Skeletal muscle tissue (tissue), 4 donors: ENCODE measurements around the gene WIZ. TPM values are rescaled to one million over a fixed set of nuclear protein-coding genes. Genes with fewer than 3 reads are reported as not detected.
A peak's percentile ranks its signal among the peaks of the same experiment; 100 is the strongest.
"Not testable (repeated sequence)": the region's sequence is repeated elsewhere in the genome, so short reads cannot be mapped to it uniquely, and the experiment has no call there.

Experiments used
- H3K27ac ChIP-seq: one replicate; pipeline ENCODE4 v1.7.0; 2013; ENCODE audit warnings: mild to moderate bottlenecking, low read depth, low read length, inconsistent platforms
- H3K27me3 ChIP-seq, 3 donors: one replicate each; pipeline ENCODE4 v1.7.0; 2013; ENCODE audit warnings: low read length in 3 of 3; ENCODE audit not compliant: control insufficient read depth in 3 of 3, insufficient read depth in 3 of 3
- H3K36me3 ChIP-seq, 3 donors: one replicate each; pipeline ENCODE4 v1.7.0; 2013; ENCODE audit warnings: low read length in 3 of 3; ENCODE audit not compliant: control insufficient read depth in 3 of 3, insufficient read depth in 3 of 3
- H3K4me1 ChIP-seq, 3 donors: one replicate each; pipeline ENCODE4 v1.7.0; 2013; ENCODE audit warnings: low read length in 3 of 3, mild to moderate bottlenecking in 3 of 3; ENCODE audit not compliant: control insufficient read depth in 3 of 3, insufficient read depth in 3 of 3
- H3K4me3 ChIP-seq, 3 donors: one replicate each; pipeline ENCODE4 v1.7.0; 2013; ENCODE audit warnings: low read length in 3 of 3
- H3K9ac ChIP-seq, 3 donors: one replicate each; pipeline ENCODE4 v1.7.0; 2013; ENCODE audit warnings: low read length in 3 of 3, mild to moderate bottlenecking in 3 of 3, moderate library complexity in 2 of 3, low read depth in 1 of 3
- H3K9me3 ChIP-seq, 3 donors: one replicate each; pipeline ENCODE4 v1.7.0; 2013; ENCODE audit warnings: low read length in 3 of 3; ENCODE audit not compliant: control insufficient read depth in 3 of 3
- total RNA-seq: library from RNA; depleted of rRNA; stranded (reverse); fragments of >200 nt; gene quantifications from one replicate; pipeline ENCODE4 v1.2.3, GENCODE V29; 2014
- donor health status: Osteomylitis.

WIZ gene
- total RNA-seq = 3.7 TPM

GRCh38 chr19:15449620-15450527 is at the start of gene WIZ:
Gene WIZ (minus strand): TSS chr19:15449956. CDS start chr19:15448307, 1,649 bp downstream.
- Histone ChIP-seq H3K27ac (peak within 1 kb of the TSS; percentile 45), H3K27me3 (peaks cover 3 to 8% (median 6%) of the 10 kb centered on the region in 3 donors), H3K9ac (peak within 1 kb of the TSS; percentile 70 to 90 (median 71)), H3K4me3 (peak within 1 kb of the TSS; percentile 62 to 73 (median 73)), H3K9me3 (no peaks in the 10 kb centered on the region), H3K4me1 (peaks cover 30 to 47% (median 44%) of the 10 kb centered on the region in 3 donors), H3K36me3 (peaks cover 0 to 7% (median 2%) of the 10 kb centered on the region in 3 donors)

- H3K4me1 ChIP-seq = no peaks in the 10 kb centered on the region
- no peaks in the 10 kb centered on the region for H3K36me3 ChIP-seq
- H3K27me3 ChIP-seq = peaks cover 0 to 17% (median 13%) of the 10 kb centered on the region in 3 donors
- no peak overlapping the region for H3K4me3 ChIP-seq
- no peak overlapping the region for H3K9ac ChIP-seq
- H3K9me3 ChIP-seq = no peaks in the 10 kb centered on the region
- H3K27ac ChIP-seq = no peak overlapping the region
Measured at GRCh38 chr19:15498910-15499309, 49.2 kb upstream of the WIZ start.

GRCh38 chr19:15498156-15498858 is 48.6 kb upstream of the WIZ start:
- Histone ChIP-seq H3K27me3 (peaks cover 0 to 17% (median 10%) of the 10 kb centered on the region in 3 donors), H3K36me3 (no peaks in the 10 kb centered on the region), H3K4me3 (no peak overlapping the region), H3K9me3 (no peaks in the 10 kb centered on the region), H3K27ac (no peak overlapping the region), H3K4me1 (no peaks in the 10 kb centered on the region), H3K9ac (no peak overlapping the region)

DNA sequence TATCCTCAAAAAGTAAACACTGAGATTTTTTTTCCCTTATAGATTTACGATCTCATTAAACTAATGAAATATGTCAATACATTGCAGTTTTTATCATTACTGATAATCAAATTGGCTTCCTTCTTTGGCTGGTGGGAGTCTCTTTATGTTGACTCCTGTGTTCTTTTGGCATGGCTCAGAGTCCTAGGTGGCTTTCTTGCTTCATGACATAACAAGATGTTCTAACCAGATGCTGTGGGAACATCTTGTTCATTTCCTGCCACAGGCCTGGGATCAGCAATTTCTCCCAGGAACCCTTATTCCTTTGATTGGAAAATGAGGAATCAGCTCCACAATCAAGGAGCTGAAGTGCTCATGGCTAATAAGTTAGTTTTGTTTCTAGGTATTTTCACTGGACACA is 45.4 kb upstream of the WIZ start:
- H3K4me1 ChIP-seq = no peaks in the 10 kb centered on the region
- H3K27ac ChIP-seq = no peak overlapping the region
- H3K27me3 ChIP-seq = peaks cover 0 to 3% (median 0%) of the 10 kb centered on the region in 3 donors
- no peak overlapping the region for H3K9ac ChIP-seq
- H3K36me3 ChIP-seq = no peaks in the 10 kb centered on the region
- H3K9me3 ChIP-seq = no peaks in the 10 kb centered on the region
- no peak overlapping the region for H3K4me3 ChIP-seq

GRCh38 chr19:15488489-15489226 is 38.9 kb upstream of the WIZ start:
- Histone ChIP-seq H3K9ac (no peak overlapping the region), H3K9me3 (no peaks in the 10 kb centered on the region), H3K27me3 (no peaks in the 10 kb centered on the region), H3K4me3 (no peak overlapping the region), H3K4me1 (no peaks in the 10 kb centered on the region), H3K36me3 (no peaks in the 10 kb centered on the region), H3K27ac (no peak overlapping the region)

- Histone ChIP-seq H3K9me3 (no peaks in the 10 kb centered on the region), H3K4me3 (no peak overlapping the region), H3K36me3 (no peaks in the 10 kb centered on the region), H3K9ac (no peak overlapping the region), H3K27me3 (no peaks in the 10 kb centered on the region), H3K27ac (no peak overlapping the region), H3K4me1 (no peaks in the 10 kb centered on the region)
Measured at GRCh38 chr19:15487038-15487437, 37.3 kb upstream of the WIZ start.

DNA sequence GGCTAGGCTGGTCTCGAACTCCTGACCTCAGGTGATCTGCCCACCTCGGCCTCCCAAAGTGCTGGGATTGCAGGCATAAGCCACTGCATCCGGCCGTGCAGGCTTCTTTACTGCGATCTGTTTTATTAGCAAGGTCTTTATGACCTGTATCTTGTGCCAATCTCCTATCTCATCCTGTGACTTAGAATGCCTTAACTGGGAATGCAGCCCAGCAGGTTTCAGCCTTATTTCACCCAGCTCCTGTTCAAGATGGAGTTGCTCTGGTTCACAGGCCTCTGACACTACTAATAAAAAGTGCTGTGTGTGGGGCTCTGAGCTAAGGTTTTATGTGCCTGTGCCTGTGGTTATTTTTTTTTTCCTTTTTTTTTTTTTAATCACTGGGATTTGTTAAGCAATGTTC is 36.0 kb upstream of the WIZ start:
- not testable (repeated sequence) for H3K4me3 ChIP-seq, H3K9me3 ChIP-seq, H3K27ac ChIP-seq, H3K9ac ChIP-seq, H3K36me3 ChIP-seq, H3K4me1 ChIP-seq, H3K27me3 ChIP-seq

DNA sequence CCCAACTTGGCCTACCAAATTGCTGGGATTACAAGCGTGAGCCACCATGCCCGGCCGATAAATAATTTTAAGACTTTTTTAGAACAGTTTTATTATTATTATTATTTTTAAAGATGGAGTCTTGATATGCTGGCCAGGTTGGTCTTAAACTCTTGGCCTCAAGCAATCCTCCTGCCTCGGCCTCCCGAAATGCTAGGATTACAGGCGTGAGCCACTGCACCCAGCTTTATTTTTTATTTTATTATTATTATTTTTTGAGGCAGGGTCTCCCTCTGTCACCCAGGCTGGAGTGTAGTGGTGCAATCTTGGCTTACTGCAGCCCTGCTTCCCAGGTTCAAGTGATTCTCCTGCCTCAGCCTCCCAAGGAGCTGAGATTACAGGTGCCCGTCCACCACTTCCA is 31.2 kb upstream of the WIZ start:
- H3K27ac ChIP-seq, H3K4me1 ChIP-seq, H3K27me3 ChIP-seq, H3K36me3 ChIP-seq, H3K9me3 ChIP-seq, H3K9ac ChIP-seq, H3K4me3 ChIP-seq: not testable (repeated sequence)

DNA sequence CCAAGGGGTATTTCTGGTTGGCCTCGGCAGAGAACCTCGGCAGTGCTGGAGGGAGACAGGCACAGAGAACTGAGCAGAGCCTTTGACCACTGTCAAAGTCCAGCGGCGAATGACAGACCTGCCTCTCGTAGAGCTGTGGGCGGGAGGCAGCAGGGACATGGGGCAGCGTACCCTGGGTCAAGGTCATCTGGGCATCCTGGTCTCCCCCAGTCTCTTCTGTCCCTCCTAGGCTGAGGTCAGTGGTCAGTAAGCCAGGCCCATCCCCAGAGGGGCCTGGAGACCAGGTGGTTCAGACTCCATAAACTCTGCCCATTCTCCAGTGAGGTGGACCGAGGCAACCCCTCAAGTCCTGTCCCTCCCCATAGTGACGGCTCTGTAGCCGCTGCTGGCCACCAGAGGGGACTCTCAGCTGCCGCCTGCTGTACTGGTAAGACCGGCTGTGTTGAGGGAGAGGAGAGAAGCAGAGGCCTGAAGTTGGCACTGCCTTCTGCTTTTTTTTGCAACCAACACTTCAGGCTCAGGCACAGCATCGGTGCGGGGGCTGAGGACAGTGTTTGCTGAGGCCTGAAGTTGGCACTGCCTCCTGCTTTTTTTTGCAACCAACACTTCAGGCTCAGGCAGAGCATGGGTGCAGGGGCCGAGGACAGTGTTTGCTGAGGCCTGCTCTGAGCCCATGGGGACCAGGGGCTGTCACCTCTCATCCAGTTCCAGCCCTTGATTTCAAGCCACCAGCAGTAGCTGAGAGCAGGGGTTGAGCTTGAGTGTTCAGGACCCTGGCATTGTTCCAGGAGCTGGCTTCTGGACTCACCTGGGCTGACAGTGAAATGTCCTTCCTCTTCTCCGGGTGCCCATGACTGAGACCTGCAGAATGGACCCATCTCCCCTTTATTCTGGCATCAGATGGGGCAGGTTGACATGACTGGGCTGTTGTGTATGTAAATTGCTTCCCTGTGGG is 29.9 kb upstream of the WIZ start, which contains the start of gene PGLYRP2:
PGLYRP2 (minus strand) TSS at position 111 of the 955 bp plus-strand sequence. CDS start 130 bp downstream, outside the sequence.
- Histone ChIP-seq H3K4me1 (no peaks in the 10 kb centered on the region), H3K27me3 (peaks cover 0 to 3% (median 0%) of the 10 kb centered on the region in 3 donors), H3K9ac (no peak within 1 kb of the TSS), H3K36me3 (no peaks in the 10 kb centered on the region), H3K27ac (no peak within 1 kb of the TSS), H3K9me3 (peaks cover 0 to 4% (median 2%) of the 10 kb centered on the region in 3 donors), H3K4me3 (no peak within 1 kb of the TSS)
